NCI-H1105 treated with DMSO at 0.1 percent for 48 hours (cell line): ENCODE measurements around the gene EFHD1.
"Not testable (repeated sequence)": the region's sequence is repeated elsewhere in the genome, so short reads cannot be mapped to it uniquely, and the experiment has no call there.

Experiments
- DNase-seq: peaks from one replicate; lab custom pipeline; 2025; lab: John Stamatoyannopoulos, UW

EFHD1 gene

DNA sequence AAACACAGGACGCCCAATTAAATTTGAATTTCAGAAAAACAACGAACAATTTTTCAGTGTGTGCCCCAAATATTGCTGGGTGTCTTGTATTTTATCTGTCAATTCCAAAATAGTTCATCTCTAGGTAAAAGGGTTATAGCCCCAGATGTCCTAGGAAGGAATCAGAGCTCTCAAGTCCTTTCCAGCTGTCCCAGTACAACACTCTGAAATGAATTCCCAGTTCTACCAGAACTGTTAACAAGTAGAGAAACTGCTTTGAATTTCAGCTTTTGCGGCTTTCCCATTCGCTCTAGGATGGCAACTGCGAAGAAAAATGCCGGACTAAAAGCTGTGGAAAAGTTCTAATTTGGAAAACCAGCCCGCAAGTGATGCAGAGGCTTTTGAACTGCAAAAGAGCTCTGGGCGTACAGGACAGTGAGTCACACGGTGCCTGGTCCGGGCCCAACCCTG, 63.2 kb downstream of the EFHD1 start:
- no peak for DNase-seq

DNA sequence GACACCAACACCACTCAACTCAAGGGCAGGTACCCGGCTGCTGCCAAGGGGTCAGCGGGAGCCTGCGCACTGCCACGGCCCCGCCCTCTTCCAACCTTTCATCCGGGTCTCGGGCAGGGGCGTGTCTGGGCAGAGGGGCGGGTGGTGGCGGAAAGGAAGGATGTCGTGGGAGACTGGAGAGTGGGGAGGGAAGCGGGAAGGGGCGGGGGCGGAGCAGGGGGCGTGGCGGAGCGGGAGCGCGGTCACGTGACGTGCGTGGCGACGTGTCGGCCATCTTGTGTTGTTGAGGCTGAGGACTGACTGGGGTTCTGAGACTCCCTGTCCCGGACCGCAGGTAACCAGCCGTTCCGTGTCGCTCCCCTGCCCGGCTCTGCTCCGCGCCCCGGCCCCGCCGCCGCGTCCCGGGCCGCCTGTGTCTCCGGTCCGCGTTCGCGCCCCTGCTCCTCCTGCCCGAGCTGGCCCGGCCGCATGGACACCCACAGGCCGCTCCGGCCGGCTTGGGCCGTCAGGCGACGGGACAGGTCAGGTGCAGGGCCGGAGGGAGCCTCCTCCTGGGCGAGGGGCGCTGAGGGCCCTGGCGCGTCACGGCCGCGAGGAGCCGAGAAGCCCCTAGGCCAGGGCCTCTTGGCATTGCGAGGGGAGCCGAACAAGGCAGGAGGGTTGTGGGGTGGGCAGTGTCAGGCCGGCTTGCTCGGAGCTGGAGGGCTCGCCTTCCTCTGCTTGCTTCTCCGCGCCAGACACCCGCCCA, 63.8 kb downstream of the EFHD1 start, which contains the start of gene GIGYF2:
Gene GIGYF2 (plus strand): TSS at position 273 of the 748 bp plus-strand sequence. CDS start 37,867 bp downstream, outside the sequence.
- DNase-seq, result peak; percentile 91

DNA sequence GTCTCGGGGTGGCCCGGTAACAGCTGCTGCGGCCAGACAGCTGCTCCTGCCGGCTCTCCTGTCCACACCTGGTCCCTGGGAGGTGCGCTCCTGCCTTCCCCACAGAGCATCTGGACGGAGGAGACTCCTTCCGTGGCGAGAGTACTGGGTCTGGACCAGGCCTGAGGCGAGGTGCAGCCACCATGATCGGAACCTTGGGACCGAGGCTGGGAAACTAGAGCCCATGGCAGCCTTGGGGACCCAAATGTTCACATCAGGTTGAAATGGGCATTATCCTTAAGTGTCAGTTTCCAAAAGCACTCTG, 64.4 kb downstream of the EFHD1 start:
- DNase-seq, result no peak

- no peak for DNase-seq
These were observed 65.2 kb downstream of the EFHD1 start for GRCh38 chr2:232698556-232699091.

DNA sequence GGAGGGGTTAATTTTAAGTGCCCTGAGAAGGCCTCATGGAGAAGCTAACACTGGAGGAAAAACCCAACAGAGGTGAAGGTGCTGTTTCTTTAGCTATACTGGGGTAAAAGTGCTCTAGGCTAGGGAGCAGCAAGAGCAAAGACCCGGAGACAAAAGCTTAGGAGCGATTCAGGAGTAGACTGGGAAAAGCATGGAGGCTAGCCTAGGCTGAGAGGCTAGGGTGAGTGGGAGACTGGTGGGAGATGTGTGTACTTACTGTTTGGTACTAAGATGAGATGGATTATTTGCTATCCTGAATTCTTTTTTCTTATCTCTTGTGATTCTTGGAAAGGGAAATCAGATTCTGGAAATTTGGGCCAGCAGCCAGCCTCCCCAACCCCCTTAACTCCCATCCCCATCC, 65.7 kb downstream of the EFHD1 start:
- no peak for DNase-seq

DNA sequence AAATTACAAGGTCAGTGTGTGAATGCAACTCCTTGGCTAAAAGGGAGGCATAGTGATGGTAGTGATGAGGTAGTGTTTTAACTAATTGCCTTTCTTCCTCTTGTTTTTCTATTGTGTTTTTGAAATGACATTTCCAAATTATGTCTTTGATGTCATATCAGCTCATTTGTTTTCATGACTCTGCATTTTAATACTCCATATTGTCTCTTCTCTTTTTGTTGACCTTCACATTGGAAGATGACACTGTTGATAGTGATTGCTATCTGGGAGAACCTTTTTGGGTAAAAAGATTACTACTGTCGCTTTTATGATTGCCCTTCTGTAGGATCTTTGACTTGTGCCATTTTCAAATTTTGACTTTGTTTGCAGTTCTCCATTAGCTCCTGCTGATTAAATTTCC, 66.8 kb downstream of the EFHD1 start:
- DNase-seq, result no peak

DNA sequence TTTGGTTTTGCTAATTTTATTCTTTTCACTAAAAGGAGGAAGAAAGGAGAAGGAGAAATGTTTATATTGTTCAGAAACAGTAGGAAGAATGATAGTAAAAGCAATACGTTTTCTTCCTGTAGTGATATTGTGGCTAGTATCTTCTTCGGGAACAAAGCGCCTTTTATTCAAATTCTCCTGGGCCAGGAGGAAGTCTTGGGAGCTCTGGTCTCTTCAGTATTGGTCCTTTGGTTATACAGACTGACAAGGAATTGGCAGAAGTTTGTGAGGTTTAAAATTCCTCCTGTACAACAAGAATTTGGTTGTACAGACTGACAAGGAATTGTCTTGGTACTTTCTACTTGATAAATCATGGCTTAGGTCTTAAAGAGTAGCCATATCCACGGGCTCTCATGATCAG, 73.7 kb downstream of the EFHD1 start:
- DNase-seq, result no peak

GRCh38 chr2:232713505-232713904, 80.1 kb downstream of the EFHD1 start:
- DNase-seq, result no peak

- DNase-seq, result no peak
These were observed 81.6 kb downstream of the EFHD1 start for GRCh38 chr2:232714969-232715368.

GRCh38 chr2:232720056-232720455, 86.7 kb downstream of the EFHD1 start:
- DNase-seq, result not testable (repeated sequence)

DNA sequence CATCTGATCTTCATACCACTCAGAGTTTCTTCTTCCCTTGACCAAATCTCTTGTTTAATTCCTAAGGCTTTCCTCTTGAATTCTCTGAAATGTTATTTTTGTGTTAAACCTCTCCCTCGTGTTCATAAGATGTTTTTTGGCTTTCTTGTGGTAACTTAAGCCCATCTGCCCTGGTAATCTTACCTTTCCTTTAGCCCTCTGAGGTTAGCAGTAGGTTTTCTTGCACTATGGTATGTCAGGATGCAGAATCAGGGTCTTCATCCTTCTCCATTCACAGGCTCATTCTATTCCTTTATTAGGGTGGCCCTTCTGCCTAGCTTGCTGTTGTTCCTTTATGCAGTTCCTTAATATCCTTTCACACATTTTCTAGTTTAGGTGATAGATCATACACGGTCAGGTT, 87.9 kb downstream of the EFHD1 start:
- DNase-seq, result no peak

DNA sequence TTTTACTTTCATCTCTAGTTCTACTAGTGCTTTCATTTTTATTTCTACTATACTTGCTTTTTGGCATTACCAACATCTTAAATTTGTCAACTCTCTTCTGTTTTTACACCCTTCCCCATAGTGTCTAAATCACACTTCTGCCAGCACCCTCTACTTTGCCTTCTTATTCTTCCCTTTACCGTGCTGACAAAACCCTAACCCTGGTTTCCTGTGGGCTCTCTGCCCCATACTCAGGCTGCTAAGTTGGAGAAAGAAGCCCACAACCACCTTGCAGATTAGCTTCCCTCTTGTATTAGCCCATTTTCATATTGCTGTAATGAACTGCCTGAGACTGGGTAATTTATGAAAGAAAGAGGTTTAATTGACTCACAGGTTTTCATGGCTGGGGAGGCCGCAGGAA, 88.5 kb downstream of the EFHD1 start:
- no peak for DNase-seq

- no peak for DNase-seq
These were observed 89.6 kb downstream of the EFHD1 start for GRCh38 chr2:232723027-232723426.

GRCh38 chr2:232728785-232729184, 95.4 kb downstream of the EFHD1 start:
- DNase-seq, result no peak

DNA sequence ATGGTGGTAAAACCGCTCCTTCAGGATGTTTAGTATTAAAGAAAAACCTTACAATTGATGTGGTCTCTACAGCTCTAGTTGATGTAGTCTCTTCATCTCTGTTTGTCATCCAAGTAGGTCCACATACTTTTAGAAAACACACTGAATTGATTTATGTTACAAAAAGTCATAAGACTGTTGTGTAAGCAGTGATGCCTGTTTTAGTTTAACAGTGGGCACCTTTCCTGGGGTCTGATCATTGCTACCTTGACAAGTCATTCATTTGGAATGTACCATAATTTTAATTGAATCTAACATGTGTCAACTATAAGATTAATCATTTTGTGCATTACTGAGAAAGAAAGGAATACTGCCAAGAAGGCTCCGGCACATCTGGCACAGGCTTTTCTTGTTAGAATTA, 98.1 kb downstream of the EFHD1 start:
- no peak for DNase-seq
